Activated naive CD8-positive, alpha-beta T cell treated with anti-CD3 and anti-CD28 coated beads, Interleukin-2, amount 50 U/mL, for 16 hours (primary cell): ENCODE measurements around the gene DCAF6.
"Not testable (repeated sequence)": the region's sequence is repeated elsewhere in the genome, so short reads cannot be mapped to it uniquely, and the experiment has no call there.

Experiments used
- DNase-seq: peaks from one replicate; pipeline ENCODE4 v3.0.0-alpha.2; 2020; ENCODE audit warnings: low read depth, low spot score

Gene DCAF6

DNA sequence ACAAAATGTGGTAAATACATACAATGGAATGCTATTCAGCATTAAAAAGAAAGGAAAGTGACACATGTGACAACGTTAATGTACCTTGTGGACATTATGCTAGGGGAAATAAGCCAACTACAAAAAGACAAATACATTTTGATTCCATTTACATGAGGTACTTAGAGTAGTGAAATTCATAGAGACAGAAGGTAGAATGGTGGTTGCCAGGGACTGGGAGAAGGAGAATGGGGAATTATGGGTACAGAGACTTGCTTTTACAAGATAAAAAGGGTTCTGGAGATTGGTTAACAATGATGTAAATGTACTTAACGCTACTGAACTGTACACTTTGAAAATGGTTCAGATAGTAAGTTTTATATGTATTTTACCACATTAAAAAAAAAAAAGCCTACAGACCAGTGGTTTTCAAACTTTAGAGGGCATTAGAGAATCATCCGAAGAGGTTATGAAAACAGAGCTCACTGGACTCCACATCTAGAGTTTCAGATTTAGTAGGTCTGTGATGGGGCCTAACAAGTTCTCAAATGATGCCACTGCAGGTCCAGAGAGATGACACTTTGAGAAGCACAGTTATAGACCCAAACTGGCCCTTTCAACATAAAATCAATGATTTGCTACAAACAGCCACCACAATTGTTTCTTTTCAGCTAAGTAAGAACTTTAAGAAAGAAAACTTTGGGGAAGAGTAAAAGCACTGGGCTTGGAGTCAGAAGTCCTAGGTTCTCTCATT lies 13.0 kb upstream of the DCAF6 start:
- no peak for DNase-seq

GRCh38 chr1:167924102-167924501 lies 12.4 kb upstream of the DCAF6 start:
- DNase-seq, result no peak

- no peak for DNase-seq
Observed at GRCh38 chr1:167924543-167925231, 11.8 kb upstream of the DCAF6 start.

GRCh38 chr1:167926486-167926997 lies 9.9 kb upstream of the DCAF6 start:
- DNase-seq, result no peak

DNA sequence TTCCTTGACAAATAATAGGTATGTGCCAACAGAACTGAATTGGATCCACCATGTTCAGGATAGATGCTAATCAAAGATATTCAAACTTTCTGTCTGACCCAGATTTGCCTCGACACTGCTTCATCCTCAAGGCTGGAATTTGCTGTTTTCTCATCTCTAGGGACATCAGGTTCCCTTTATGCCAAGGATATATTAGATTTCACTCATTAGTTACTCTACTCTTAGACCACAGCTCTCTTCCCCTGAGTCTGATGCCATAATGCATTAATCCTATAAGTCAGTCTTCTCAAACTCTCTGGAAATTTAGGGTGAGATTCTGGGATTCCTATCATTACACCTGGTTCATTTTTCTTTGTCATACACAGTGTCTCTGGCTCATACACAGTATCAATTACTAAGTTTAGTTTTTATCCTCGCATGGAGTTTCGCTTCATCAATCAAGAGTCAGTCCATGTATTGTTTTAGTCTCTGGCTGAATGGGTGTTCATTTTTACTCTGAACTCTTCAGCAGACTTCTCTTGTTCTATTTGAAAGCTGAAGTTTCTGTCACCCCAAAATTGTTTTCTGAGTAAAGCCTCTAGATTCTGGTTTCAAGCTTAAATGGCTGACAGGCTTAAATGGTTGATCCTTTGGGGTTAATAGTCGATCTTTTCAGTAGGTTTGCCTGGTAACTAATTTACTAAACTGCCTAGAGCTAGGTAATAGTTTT lies 9.3 kb upstream of the DCAF6 start:
- no peak for DNase-seq

GRCh38 chr1:167928457-167928852 lies 8.0 kb upstream of the DCAF6 start:
- no peak for DNase-seq

DNA sequence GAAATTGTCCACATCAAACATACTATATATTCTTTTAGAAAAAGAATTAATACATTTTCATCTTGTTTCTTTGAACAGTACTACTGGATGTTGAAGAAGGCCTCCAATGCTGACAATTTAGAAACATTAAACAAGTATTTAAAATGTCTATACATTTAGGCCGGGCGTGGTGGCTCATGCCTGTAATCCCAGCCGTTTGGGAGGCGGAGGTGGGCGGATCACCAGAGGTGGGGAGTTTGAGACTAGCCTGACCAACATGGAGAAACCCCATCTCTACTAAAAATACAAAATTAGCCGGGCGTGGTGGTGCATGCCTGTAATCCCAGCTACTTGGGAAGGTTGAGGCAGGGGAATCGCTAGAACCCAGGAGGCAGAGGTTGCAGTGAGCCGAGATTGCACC lies 7.6 kb upstream of the DCAF6 start:
- DNase-seq, result not testable (repeated sequence)

DNA sequence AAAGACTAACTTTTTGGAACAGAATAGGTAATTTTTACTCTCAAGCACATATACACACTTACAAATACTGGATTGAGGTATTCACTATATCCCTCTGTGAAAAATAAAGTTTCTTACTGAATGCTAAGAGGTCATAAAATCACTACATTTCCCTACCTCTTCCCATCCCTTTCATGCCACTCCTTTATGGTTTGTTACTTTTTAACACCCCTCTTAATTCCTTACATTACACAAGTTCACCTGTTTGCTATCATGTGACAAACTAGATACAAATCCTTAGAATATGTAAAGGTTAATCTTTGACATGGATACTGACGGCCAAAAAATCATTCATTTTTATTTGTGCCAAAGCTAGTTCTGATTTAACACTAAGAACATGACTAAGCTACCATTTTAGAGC lies 6.8 kb upstream of the DCAF6 start:
- no peak for DNase-seq

GRCh38 chr1:167933788-167934187 lies 2.7 kb upstream of the DCAF6 start:
- no peak for DNase-seq

DNA sequence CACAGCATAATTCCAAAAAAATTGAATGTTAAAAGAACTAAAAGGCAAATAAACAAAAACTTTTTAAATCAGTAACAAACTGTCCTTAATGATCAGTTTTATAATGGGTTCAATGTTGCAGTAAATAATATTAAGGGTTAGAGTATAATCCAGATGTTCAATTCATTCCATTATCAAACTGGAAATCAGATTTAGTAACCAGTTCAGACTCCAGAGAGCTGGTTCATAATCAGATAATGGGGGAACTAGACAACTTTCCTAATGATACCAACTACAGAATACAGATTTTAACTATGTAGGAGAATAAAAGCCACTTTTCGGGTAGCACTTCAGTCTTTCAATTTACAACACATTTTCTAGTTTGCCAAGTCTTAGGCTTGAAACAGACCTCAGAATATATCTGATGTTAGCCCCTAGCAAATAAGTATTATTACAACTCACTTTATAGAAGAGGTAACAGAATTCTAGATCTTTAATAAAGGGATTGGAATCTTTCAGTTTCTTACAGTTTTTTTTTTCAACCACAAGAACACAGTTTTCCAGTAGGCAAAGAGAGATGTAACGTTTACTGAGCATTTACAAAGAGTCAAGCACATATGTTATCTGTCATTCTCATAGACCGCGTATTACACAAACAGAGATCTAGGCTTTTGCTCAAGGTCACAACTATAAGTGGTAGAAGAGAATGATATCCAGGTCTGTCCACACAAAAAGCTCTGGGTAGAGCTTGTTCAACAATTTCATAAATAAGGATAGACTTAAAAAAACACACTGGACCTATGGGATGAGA lies 1.9 kb upstream of the DCAF6 start:
- no peak for DNase-seq

DNA sequence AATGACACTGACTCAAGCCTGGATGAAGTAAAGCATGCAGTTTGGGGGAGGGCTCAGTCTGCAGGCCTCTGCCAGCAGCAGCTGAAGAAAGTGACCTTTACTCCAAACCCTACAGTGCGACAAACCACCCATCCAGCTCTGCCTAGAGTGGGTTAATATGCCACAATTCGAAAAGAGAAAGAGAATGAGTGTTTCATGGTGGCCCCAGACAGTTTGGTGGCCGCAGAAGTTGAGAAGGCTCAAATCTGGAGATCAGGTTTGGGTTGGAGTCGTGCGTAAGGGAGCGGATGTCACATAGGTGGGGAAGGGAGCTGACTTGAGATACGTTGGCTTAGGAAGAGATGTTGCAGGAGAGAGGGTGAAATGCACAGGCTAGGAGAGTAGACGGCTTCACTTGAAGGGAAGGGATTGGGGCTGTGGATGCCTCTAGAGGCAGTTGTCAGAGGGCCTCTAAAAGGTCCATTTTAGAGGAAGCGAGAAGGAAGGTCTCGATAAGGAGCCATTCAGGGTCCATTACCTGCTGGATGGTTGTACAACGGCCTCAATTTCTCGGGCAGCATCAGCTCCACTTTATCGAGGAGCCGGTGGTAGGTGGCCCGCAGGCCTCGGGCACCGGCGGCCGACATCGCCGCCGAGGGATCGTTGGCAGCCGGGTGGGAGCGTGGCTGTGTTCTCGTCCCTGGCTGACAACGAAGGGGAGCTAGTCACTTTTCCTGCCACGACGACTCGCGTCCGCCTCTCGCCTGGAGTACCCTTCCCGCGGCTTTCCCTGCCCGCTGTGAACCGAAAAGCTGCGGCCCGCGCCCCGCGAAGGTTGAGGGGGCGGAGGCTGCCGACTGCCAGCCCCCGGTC lies 1.0 kb upstream of the DCAF6 start:
- DNase-seq, result no peak

- peak; percentile 43 for DNase-seq
Observed at GRCh38 chr1:167936930-167937708, 636 bp downstream of the DCAF6 start, which contains the start of gene MPC2. MPC2 (minus strand) TSS chr1:167937072; CDS start chr1:167935841, 1,231 bp downstream.

- DNase-seq, result no peak
Observed at GRCh38 chr1:167937709-167938010, 1.2 kb downstream of the DCAF6 start.

GRCh38 chr1:167938080-167938636 lies 1.7 kb downstream of the DCAF6 start:
- DNase-seq, result no peak

GRCh38 chr1:167940264-167940663 lies 3.8 kb downstream of the DCAF6 start:
- no peak for DNase-seq

DNA sequence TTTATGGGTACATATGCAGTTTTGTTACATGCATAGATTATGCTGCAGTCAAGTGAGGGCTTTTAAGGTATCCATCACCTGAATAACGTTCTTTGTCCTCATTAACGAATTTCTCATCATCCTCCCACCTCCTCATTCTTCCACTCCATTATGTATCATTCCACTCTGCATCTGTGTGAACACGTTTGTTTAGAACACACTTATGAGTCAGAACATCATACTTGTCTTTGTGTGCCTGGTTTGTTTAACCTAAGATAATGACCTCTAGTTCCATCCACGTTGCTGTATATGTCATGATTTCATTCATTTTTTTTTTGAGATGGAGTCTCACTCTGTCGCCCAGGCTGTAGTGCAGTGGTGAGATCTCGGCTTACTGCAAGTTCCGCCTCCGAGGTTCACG lies 7.1 kb downstream of the DCAF6 start:
- DNase-seq, result no peak

DNA sequence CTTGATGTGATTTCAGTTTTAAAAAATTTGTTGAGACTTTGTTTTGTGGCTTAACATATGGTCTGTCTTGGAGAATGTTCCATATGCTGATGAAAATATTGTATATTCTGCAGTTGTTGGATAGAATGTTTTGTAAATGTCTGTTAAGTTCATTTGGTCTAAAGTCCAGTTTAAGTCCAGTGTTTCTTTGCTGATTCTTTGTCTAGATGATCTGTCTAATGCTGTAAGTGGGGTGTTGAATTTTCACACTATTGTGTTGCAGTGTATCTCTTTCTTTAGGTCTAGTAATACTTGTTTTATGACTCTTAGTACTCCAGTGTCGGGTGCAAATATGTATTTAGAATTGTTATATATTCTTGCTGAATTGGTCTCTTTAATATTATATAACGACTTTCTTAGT lies 11.2 kb downstream of the DCAF6 start:
- no peak for DNase-seq

GRCh38 chr1:167949785-167950184 lies 13.3 kb downstream of the DCAF6 start:
- DNase-seq, result no peak

DNA sequence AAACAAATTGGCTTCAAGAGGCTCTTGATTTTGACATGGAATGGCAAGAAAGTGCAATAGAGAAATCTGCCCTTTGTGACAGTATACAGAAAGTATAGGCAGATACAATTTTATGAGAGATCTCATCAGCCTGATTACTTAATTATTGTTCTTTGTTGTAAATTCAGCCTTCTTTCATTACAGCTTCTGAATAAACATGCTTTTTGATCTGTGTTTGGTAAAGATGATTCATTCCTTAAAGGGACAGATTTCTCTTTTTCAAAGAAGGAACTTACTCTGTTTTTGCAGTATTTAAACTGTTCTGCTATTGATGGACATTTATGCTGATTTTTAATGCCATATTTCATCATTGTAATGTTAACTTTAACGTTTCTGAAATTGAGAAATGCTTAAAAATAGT lies 14.1 kb downstream of the DCAF6 start:
- DNase-seq, result no peak

- no peak for DNase-seq
Observed at GRCh38 chr1:167955915-167956314, 19.4 kb downstream of the DCAF6 start.
